Stimulated activated CD8-positive, alpha-beta memory T cell treated with anti-CD3 and anti-CD28 coated beads, Interleukin-15, amount 100 ng/mL, for 24 hours (primary cell): Measurements from ENCODE around the gene RABGAP1L.

Source experiments
- DNase-seq: peaks from one replicate; pipeline ENCODE4 v3.0.0-alpha.2; 2020; ENCODE audit warnings: low read depth

RABGAP1L gene

DNA sequence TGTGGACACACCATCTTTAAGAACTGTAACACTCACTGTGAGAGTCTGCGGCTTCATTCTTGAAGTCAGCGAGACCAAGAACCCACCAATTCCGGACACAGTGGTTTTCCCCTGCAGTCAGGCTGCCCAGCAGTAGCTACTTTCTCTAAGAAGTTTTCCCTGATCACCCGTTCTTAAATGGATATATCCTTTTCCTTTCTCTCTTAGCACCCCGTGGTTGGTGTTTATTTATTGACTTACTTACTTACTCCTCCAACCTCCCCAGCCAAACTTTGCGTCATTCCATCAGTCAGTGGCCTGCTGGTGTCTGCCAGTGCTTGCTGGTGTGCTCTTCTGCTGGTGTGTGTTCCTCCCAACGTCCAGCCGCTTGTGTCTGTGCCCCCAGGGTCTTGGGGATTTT lies 553.2 kb downstream of the RABGAP1L start:
- DNase-seq, result no peak

DNA sequence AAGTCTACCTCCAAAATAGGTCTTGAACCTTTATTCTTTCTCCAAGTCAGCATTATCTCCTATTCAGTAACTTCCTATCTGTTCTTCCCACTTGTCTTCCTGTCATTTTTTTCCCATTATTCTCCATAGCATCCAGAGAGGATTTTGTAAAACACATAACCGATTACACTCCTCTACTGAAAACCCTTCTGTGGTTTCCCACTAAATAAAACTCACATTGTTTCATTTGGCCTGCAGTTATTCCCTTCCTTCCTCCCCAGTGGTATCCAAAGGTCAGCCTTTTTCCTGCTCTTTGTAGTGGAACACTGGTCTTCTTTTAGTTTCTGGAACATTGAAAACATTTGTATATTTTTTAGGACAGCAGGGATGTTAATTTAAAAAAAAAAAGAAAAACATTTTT lies 554.5 kb downstream of the RABGAP1L start:
- no peak for DNase-seq

DNA sequence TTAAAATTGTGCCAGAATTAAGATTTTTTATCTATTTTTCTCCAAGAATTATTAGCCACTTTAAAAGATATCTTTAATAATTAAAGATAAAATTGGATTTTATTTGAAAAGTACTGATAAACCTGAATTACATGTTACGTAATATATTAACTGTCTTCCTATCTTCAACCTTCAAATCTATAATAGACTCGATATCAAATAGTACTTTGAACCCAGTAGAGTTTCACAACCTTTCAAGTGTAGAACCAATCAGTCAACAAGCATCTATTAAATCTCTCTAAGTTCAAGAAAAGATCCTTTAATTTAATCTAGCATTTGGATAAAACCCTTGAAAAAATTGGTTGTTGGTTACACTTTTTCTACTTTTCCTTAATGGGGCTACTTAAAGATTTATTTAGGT lies 559.9 kb downstream of the RABGAP1L start:
- DNase-seq, result no peak

DNA sequence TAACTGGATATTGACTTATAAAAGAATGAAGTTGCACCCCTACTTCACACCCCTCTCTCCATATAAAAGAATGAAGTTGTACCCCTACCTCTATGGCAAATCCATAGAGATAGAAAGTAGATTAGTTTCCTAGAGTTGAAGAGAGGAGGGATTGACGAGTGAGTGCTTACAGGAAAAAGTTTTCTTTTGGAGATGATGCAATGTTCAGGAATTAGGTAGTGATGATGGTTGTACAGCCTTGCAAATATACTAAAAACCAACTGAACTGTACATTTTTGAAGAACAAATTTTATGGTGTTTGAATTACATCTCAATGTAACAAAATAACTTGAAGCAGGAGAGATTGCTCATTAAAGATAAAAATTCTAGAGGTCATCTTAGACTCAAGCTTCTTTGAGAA lies 561.3 kb downstream of the RABGAP1L start:
- no peak for DNase-seq

DNA sequence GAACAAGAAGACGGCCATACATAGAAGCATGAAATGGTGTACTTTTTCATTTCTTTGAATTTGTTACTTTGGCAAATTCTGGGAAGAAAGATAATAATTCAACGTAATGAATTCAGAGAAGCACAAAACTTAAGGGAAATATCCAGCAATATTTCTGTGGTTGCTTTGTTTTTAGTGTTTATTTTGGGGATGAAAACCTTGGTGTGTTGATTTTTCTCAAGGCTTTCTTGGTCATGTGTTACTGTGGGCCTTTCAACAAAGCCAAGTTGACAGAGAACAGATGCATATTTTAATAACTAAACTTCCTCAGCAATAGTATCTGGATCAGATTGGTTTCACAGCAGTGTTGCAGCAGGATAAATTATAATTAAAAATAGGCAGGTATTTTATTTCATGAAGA lies 561.9 kb downstream of the RABGAP1L start:
- no peak for DNase-seq

DNA sequence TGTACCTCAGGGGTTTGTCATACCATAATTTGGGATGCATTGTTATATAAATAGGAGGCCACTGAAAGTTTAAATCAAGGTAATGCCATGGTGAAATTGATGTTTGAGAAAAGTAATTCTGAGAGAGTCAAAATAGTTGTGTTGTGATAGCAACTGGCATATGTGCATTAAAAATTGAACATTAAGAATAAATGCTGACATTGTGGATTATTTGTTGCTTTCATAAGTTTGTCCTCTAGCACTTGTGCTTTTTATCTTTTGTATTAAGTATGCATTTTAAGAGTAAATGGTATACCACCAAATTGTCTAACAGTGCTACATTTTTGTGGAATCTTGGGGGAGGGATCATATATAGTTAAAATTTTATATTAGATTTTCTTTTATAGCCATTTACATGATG lies 564.5 kb downstream of the RABGAP1L start:
- DNase-seq, result no peak

DNA sequence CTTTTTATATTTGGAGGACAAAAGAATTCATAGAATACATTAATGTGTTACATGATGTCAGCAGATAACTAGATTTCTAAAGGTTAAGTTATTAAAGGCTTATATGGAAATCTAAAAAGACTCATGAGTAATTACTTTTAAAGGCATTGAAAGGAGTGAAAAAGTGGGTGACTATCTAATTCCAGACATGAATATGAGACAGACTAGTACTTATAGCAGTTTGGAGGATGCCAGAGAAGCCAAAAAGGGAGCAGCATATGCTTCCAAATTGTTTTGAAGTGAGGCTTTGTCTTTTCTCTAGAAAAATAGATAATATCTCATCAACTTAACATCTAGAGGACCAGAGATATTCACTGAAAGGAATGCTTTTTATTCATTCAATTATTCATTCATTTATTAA lies 564.9 kb downstream of the RABGAP1L start:
- DNase-seq, result no peak

DNA sequence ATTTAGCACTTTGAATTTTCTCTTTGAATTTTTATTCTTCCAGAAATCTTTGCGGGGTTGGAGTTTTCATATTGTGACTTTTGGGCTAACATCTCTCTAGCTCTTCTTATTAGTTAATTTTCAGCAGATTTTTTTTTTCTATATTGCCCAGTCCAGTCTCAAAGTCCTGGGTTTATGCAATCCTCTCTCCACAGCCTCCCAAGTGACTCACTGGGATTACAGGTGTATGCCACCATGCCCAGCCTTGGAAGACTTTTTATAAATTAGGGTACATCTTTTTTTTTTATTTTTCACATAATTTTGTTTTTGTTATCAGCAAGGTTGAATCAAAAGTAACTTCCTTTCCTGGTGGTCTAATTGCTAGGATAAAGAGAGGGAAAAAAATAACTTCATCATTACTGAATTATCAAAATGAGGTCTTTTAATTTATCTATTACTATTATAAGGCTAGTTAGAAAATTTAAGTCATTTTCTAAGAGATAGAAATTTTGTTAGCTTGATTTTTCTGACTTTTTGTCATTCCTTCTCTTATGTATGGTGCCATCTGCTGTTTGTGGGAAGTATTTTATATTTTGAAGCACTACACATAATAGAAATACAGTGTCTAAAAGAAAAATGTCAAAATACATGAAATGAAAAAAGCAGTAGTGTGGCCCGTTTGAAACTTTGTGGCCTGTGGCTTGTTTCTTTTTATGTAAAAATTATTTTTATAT lies 567.0 kb downstream of the RABGAP1L start:
- no peak for DNase-seq

DNA sequence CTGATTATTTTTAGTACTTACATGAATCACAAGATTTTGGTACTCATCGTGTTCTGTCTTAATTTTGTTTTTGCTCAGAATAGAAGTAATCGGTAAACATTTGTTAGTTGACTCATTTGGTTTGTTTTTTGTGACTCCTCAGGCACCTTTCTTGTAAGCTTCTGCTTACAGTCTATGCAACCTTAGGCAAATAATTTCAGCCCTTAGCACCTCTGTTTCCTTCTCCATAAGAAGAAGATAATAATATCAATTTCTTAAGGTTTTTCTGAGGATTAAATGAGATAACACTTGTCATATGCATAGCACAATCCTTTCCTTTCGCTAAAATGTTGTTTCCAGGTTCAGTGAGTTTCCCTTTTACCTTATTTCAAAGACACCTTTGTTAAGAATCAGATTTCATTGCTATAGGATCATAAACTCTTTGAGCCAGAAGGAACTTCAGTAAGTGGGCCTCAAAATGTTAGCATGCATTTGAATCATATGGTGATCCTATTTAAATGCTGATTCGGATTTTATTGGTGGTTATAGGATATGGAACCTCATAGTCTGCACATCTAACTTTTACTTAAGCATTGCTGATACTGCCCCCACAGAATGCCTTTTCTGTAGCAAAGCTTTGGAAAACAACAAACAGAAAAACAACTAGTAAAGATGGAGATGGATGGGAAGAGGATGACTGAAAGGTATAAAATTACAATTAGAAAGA lies 567.7 kb downstream of the RABGAP1L start:
- no peak for DNase-seq

DNA sequence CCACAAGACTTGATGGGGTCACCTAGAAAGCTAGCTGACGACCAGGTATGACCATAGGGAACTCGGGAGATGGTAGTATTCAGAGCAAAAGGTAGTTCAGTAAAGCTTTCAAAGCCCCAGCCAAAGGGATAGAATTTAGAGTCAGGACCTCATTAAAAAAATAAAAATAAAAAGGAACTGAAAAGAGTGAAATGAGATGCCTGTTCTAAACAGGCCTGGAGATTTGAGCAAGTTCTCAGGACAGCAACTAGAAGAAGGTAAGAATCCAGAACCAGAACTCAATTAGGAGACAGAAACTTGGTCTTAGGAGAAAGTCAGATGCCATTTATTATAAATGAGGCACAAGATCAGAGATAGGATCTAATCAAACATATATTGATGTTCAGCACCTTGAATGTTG lies 575.0 kb downstream of the RABGAP1L start:
- DNase-seq, result no peak

DNA sequence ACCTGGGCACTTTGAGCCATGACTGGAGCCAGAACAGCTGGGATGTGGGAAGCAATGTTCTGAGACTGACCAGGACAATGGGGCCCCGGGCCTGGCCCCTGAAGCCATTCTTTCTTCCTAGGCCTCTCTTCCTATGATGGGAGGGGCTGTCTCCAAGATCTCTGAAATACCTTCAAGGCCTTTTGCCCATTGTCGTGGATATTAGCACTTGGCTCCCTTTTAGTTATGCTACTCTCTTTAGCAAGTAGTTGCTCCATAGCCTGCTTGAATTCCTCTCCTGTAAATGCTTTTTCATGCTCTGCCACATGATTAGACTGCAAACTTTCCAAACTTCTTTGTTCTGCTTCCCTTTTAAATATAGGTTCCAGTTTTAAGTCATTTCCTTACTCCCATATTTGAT lies 577.5 kb downstream of the RABGAP1L start:
- no peak for DNase-seq

DNA sequence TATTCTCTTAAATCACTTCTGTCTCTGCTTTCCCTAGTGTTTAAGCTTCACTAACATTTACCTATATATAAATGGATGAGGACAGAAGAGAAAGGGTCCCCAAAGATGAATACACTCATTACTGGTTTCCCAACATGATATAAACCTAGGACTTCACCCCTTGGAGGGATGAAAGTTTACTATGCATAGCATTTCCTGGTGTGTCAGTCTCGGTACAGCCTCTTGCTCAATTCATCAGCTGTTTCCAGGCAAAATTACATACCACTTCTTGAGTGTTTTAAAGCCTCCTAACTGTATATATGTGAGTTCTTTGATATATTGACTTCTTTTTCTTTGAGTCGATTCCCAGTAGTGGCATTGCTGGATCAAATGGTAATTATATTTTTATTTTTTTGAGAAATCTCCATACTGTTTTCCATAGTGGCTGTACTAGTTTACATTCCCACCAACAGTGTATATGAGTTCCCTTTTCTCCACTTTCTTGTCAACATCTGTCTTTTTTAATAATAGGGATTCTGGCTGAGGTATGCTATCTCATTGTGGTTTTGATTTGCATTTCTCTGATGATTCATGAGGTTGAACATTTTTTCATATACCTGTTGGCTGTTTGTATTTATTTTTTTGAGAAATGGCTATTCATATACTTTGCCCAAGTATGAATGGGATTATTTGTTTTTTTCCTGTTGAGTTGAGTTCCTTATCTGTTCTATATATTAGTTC lies 581.1 kb downstream of the RABGAP1L start:
- no peak for DNase-seq

GRCh38 chr1:174742805-174743653 lies 583.7 kb downstream of the RABGAP1L start:
- no peak for DNase-seq

GRCh38 chr1:174743654-174744561 lies 584.6 kb downstream of the RABGAP1L start:
- no peak for DNase-seq

DNA sequence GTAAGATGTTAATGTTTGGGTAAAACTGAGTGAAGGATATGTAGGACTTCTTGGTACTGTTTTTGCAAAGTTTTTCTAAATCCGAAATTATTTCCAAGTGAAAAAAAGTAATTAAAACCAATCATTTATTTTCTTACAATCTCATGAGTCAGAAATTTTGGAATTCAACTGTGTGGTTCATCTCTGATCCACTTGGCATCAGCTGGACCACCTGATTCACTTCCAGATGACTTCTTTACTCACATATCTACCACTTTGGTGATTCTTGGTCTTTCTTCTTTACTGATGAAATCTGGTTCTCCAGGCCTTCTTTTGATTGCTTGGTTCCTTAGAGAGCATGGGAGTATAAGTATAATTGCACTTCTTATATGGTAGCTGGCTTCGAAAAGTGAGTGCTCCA lies 585.6 kb downstream of the RABGAP1L start:
- DNase-seq, result no peak

GRCh38 chr1:174746024-174746808 lies 586.9 kb downstream of the RABGAP1L start:
- DNase-seq, result no peak

GRCh38 chr1:174747613-174748012 lies 588.3 kb downstream of the RABGAP1L start:
- no peak for DNase-seq

GRCh38 chr1:174748586-174748985 lies 589.3 kb downstream of the RABGAP1L start:
- DNase-seq, result no peak

DNA sequence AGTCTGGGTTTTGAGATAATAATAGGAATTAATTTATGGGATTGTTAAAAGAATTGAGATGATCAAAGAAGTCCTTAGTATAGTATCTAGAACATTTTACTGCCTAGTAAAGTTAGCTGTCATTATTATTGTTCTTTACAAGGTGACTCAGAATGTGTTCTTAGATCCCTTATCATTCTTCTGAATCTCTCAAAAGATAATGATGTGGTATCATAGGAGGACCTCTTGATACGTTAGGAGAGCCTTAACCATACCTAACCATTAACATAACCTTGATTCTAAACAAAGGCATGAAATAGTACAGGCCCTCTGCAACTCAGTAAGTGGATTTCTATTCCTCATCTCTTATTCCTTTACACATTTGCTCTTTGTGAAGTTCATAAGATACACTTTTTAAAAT lies 593.8 kb downstream of the RABGAP1L start:
- DNase-seq, result no peak

DNA sequence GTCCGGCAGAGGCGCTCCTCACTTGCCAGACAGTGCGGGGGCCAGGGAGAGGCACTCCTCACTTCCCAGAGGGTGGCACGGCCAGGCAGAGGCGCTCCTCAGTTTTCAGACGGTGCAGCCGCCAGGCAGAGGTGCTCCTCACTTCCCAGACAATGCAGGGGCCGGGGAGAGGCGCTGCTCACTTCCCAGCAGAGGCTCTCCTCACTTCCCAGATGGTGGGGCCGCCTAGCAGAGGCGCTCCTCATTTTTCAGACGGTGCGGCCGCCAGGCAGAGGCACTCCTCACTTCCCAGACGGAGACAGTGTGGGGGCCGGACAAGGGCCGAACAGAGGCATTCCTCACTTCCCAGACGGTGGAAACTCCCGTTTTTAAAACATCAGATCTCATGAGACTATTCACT lies 602.0 kb downstream of the RABGAP1L start:
- DNase-seq, result no peak
